Sigmoid colon (tissue), 4 donors: ENCODE data around the gene SLC6A4.

Experiments
- CTCF ChIP-seq, 4 experiments: fragments of 450-650 bp in 3 of 4; fragments of 200-600 bp in 1 of 4; IDR thresholded peaks; one replicate each; pipeline ENCODE4 v1.5.1; 2016 to 2019; ENCODE audit warnings: antibody characterized with exemption in 4 of 4, mild to moderate bottlenecking in 3 of 4, moderate library complexity in 2 of 4
- EP300 ChIP-seq, 4 donors: sonication (generic); formaldehyde crosslinking; IDR thresholded peaks; one replicate each; pipeline ENCODE4 v1.6.1; 2017; ENCODE audit warnings: antibody characterized with exemption in 4 of 4
- POLR2A ChIP-seq, 2 donors: fragments of 450-650 bp; IDR thresholded peaks; one replicate each; pipeline ENCODE4 v1.6.1; 2016; ENCODE audit warnings: antibody characterized with exemption in 2 of 2, mild to moderate bottlenecking in 2 of 2, moderate library complexity in 2 of 2
- POLR2AphosphoS5 ChIP-seq, 4 donors: sonication (generic); formaldehyde crosslinking; IDR thresholded peaks; one replicate each; pipeline ENCODE4 v1.6.1; 2017; ENCODE audit warnings: antibody characterized with exemption in 4 of 4

GRCh38 chr17:30165960-30166359 lies 69.5 kb downstream of the SLC6A4 start:
- TF ChIP-seq EP300 (IDR thresholded peaks at IDR 0.05) (no peak), POLR2A (IDR thresholded peaks at IDR 0.05) (no peak), CTCF (IDR thresholded peaks at IDR 0.05) (no peak), POLR2AphosphoS5 (IDR thresholded peaks at IDR 0.05) (no peak)
